H1 (cell line): ENCODE data around the gene PLCXD1. TPM values are rescaled to one million over a fixed set of nuclear protein-coding genes. Genes with fewer than 3 reads are reported as not detected.
A peak's percentile ranks its signal among the peaks of the same experiment; 100 is the strongest.

Source experiments
- CTCF ChIA-PET: fragments of 300-600 bp; sonication (Branson Sonifier 250); formaldehyde crosslinking; loops from one replicate; lab custom pipeline; 2021; ENCODE audit not compliant: partially characterized antibody; lab: Charles Lee
- POLR2A ChIA-PET: fragments of 300-600 bp; sonication (Branson Sonifier 250); formaldehyde crosslinking; loops from one replicate; lab custom pipeline; 2021; ENCODE audit warnings: inconsistent platforms; ENCODE audit not compliant: partially characterized antibody; lab: Charles Lee
- DNase-seq, 2 experiments: peaks; one replicate each; pipeline versions ENCODE4 v3.0.0 to v3.0.0-alpha.2; 2010 to 2022; ENCODE audit warnings: low spot score in 2 of 2, low read depth in 1 of 2, mixed read lengths in 1 of 2
- FAIRE-seq: peaks from 2 replicates; lab custom pipeline; 2011; peaks lifted over from hg19 to GRCh38; lab: Jason Lieb, UNC
- H2AFZ ChIP-seq: 2 replicates; pipeline ENCODE4 v1.8.1; 2012; ENCODE audit warnings: low read length, inconsistent platforms
- H2AK5ac ChIP-seq: 2 replicates; pipeline ENCODE4 v1.6.1; 2013; ENCODE audit warnings: low read depth, low read length
- H2BK120ac ChIP-seq: replicated peaks from 2 replicates; pipeline ENCODE3; 2013; ENCODE audit warnings: low read depth, low read length, inconsistent platforms
- H2BK12ac ChIP-seq: 2 replicates; pipeline ENCODE4 v1.6.1; 2013; ENCODE audit warnings: low read depth, low read length
- H2BK15ac ChIP-seq: 2 replicates; pipeline ENCODE4 v1.6.1; 2013; ENCODE audit warnings: low read length
- H2BK20ac ChIP-seq: 2 replicates; pipeline ENCODE4 v1.6.1; 2013; ENCODE audit warnings: low read length
- H2BK5ac ChIP-seq: 2 replicates; pipeline ENCODE4 v1.6.1; 2013; ENCODE audit warnings: low read depth, low read length
- H3K14ac ChIP-seq: 2 replicates; pipeline ENCODE4 v1.6.1; 2013; ENCODE audit warnings: inconsistent platforms; ENCODE audit not compliant: insufficient read length
- H3K18ac ChIP-seq: 2 replicates; pipeline ENCODE4 v1.6.1; 2013; ENCODE audit warnings: low read length; ENCODE audit errors: extremely low read depth
- H3K23ac ChIP-seq: 2 replicates; pipeline ENCODE4 v1.6.1; 2013; ENCODE audit warnings: inconsistent platforms; ENCODE audit not compliant: insufficient read length
- H3K23me2 ChIP-seq: 2 replicates; pipeline ENCODE4 v1.6.1; 2013; ENCODE audit warnings: low read depth, low read length
- H3K27ac ChIP-seq: 2 replicates; pipeline ENCODE4 v1.6.1; 2011; ENCODE audit warnings: low read depth, low read length, inconsistent platforms
- H3K27me3 ChIP-seq, 4 experiments: replicated peaks in 1 of 4; 1 replicate in 1 of 4; 2 replicates in 3 of 4; pipeline versions ENCODE4 v1.6.1 to v1.8.1; 2011 to 2013; ENCODE audit warnings: low read length in 3 of 4, mild to moderate bottlenecking in 3 of 4, inconsistent platforms in 2 of 4, mixed read lengths in 2 of 4, moderate library complexity in 1 of 4; ENCODE audit not compliant: control insufficient read depth in 3 of 4, insufficient read depth in 3 of 4; ENCODE audit errors: extremely low read depth in 1 of 4
- H3K36me3 ChIP-seq, 4 experiments: 2 replicates each; pipeline versions ENCODE4 v1.6.1 to v1.8.1; 2011 to 2013; ENCODE audit warnings: mild to moderate bottlenecking in 4 of 4, low read length in 3 of 4, moderate library complexity in 2 of 4, control low read depth in 1 of 4, inconsistent platforms in 1 of 4; ENCODE audit not compliant: insufficient read depth in 4 of 4, control insufficient read depth in 2 of 4
- H3K4ac ChIP-seq: replicated peaks from 2 replicates; pipeline ENCODE3; 2013; ENCODE audit warnings: low read length, low read depth, mixed read lengths, inconsistent platforms; ENCODE audit not compliant: insufficient read length
- H3K4me1 ChIP-seq, 4 experiments: replicated peaks in 1 of 4; 1 replicate in 1 of 4; 2 replicates in 3 of 4; pipeline versions ENCODE4 v1.6.1 to v1.8.1; 2011 to 2013; ENCODE audit warnings: low read length in 3 of 4, inconsistent platforms in 2 of 4, mixed read lengths in 1 of 4; ENCODE audit not compliant: insufficient read depth in 4 of 4, control insufficient read depth in 3 of 4
- H3K4me2 ChIP-seq, 2 experiments: 2 replicates each; pipeline versions ENCODE4 v1.6.1 to v1.8.1; 2011 to 2013; ENCODE audit warnings: low read depth in 2 of 2, low read length in 2 of 2, control low read depth in 1 of 2, inconsistent platforms in 1 of 2, mild to moderate bottlenecking in 1 of 2; ENCODE audit not compliant: insufficient read depth in 1 of 2
- H3K4me3 ChIP-seq, 4 experiments: fragments of 200-600, 300-600 bp in 1 of 4; sonication (generic), shearing (Covaris generic), sonication (Bioruptor Twin) in 1 of 4; 2 replicates each; pipeline versions ENCODE4 v1.5.1 to v1.8.1; 2011 to 2016; ENCODE audit warnings: low read length in 4 of 4, low read depth in 3 of 4, control low read depth in 2 of 4, inconsistent platforms in 2 of 4, mild to moderate bottlenecking in 2 of 4, mixed read lengths in 1 of 4, moderate library complexity in 1 of 4; ENCODE audit not compliant: insufficient read depth in 2 of 4; ENCODE audit errors: extremely low read depth in 1 of 4
- H3K56ac ChIP-seq: replicated peaks from 2 replicates; pipeline ENCODE3; 2013; ENCODE audit warnings: low read depth, mild to moderate bottlenecking, mixed read lengths, low read length, inconsistent platforms; ENCODE audit not compliant: insufficient read length
- H3K79me1 ChIP-seq: 2 replicates; pipeline ENCODE4 v1.6.1; 2013; ENCODE audit warnings: low read depth, low read length, control low read depth
- H3K79me2 ChIP-seq, 2 experiments: 2 replicates each; pipeline versions ENCODE4 v1.6.1 to v1.8.1; 2012 to 2013; ENCODE audit warnings: low read length in 2 of 2, mild to moderate bottlenecking in 2 of 2, inconsistent platforms in 1 of 2; ENCODE audit not compliant: insufficient read depth in 2 of 2, control insufficient read depth in 1 of 2
- H3K9ac ChIP-seq, 4 experiments: replicated peaks in 1 of 4; 1 replicate in 1 of 4; 2 replicates in 3 of 4; pipeline versions ENCODE4 v1.6.1 to v1.8.1; 2011 to 2013; ENCODE audit warnings: low read depth in 3 of 4, low read length in 3 of 4, control low read depth in 2 of 4, mild to moderate bottlenecking in 2 of 4, moderate library complexity in 2 of 4, inconsistent platforms in 1 of 4; ENCODE audit errors: extremely low read depth in 1 of 4
- H3K9me3 ChIP-seq, 2 experiments: 2 replicates each; pipeline versions ENCODE4 v1.6.1 to v1.8.1; 2012 to 2013; ENCODE audit warnings: mild to moderate bottlenecking in 2 of 2, moderate library complexity in 2 of 2, control low read depth in 1 of 2, inconsistent platforms in 1 of 2, low read depth in 1 of 2, low read length in 1 of 2, mixed read lengths in 1 of 2; ENCODE audit not compliant: insufficient read depth in 2 of 2
- H4K20me1 ChIP-seq, 2 experiments: replicated peaks in 1 of 2; 2 replicates each; pipeline versions ENCODE3 to v1.8.1; 2011 to 2013; ENCODE audit warnings: inconsistent platforms in 2 of 2, low read length in 2 of 2, mild to moderate bottlenecking in 1 of 2; ENCODE audit not compliant: insufficient read depth in 2 of 2, control insufficient read depth in 1 of 2
- H4K5ac ChIP-seq: 2 replicates; pipeline ENCODE4 v1.6.1; 2013; ENCODE audit warnings: low read length, low read depth, mixed read lengths, inconsistent platforms; ENCODE audit not compliant: insufficient read length
- H4K8ac ChIP-seq: 2 replicates; pipeline ENCODE4 v1.8.0; 2013; ENCODE audit warnings: mild to moderate bottlenecking, moderate library complexity, low read length, inconsistent platforms; ENCODE audit not compliant: insufficient read depth; ENCODE audit errors: extremely low read depth
- H4K91ac ChIP-seq: replicated peaks from 2 replicates; pipeline ENCODE3; 2013; ENCODE audit warnings: low read length, mixed read lengths, inconsistent platforms; ENCODE audit not compliant: insufficient read length
- ASH2L ChIP-seq: fragments of 200-600, 300-600 bp; sonication (generic); IDR thresholded peaks from one replicate; pipeline ENCODE4 v1.7.1; 2017; ENCODE audit warnings: low read length
- CREB1 ChIP-seq: IDR thresholded peaks from 2 replicates; pipeline ENCODE4 v1.6.1; 2012; ENCODE audit warnings: inconsistent platforms
- GTF2F1 ChIP-seq: IDR thresholded peaks from 2 replicates; pipeline ENCODE4 v1.6.1; 2012; ENCODE audit warnings: low read depth, low read length, improper control_type of control experiment, borderline replicate concordance
- SAP30 ChIP-seq: fragments of 300-600 bp; sonication (generic); IDR thresholded peaks from 2 replicates; pipeline ENCODE4 v1.7.1; 2012; ENCODE audit warnings: low read length, moderate library complexity, mild to moderate bottlenecking, inconsistent platforms; ENCODE audit not compliant: insufficient read depth, insufficient replicate concordance
- SIN3A ChIP-seq, 2 experiments: IDR thresholded peaks in 1 of 2; conservative IDR thresholded peaks in 1 of 2; 2 replicates each; pipeline ENCODE4 v1.6.1; 2011 to 2012; ENCODE audit warnings: low read length in 2 of 2, improper control_type of control experiment in 1 of 2, low read depth in 1 of 2, mild to moderate bottlenecking in 1 of 2
- SIX5 ChIP-seq: IDR thresholded peaks from 2 replicates; pipeline ENCODE4 v1.6.1; 2011; ENCODE audit warnings: mild to moderate bottlenecking, low read depth, low read length
- SP1 ChIP-seq: IDR thresholded peaks from 2 replicates; pipeline ENCODE4 v1.6.1; 2011; ENCODE audit warnings: low read depth, low read length
- SUZ12 ChIP-seq: fragments of 200-600 bp; sonication (generic); IDR thresholded peaks from 2 replicates; pipeline ENCODE4 v1.6.1; 2012; ENCODE audit warnings: mild to moderate bottlenecking, inconsistent platforms, low read length, moderate library complexity, mixed read lengths
- TBP ChIP-seq: IDR thresholded peaks from 2 replicates; pipeline ENCODE4 v1.6.1; 2011; ENCODE audit warnings: low read depth, low read length, improper control_type of control experiment
- TCF12 ChIP-seq: IDR thresholded peaks from 2 replicates; pipeline ENCODE4 v1.6.1; 2011; ENCODE audit warnings: low read depth, mild to moderate bottlenecking, low read length
- TEAD4 ChIP-seq: IDR thresholded peaks from 2 replicates; pipeline ENCODE4 v1.6.1; 2012; ENCODE audit warnings: low read depth, low read length, inconsistent platforms, mixed read lengths
- YY1 ChIP-seq: IDR thresholded peaks from 2 replicates; pipeline ENCODE4 v1.6.1; 2011; ENCODE audit warnings: low read depth, mild to moderate bottlenecking, low read length
- WGBS, 2 experiments: shearing (Covaris generic) in 1 of 2; methylation state at CpG; one replicate each; pipeline versions ENCODE4 v1.1.6 to v1.1.7; 2013 to 2015; ENCODE audit warnings: low lambda C conversion rate in 2 of 2, mixed read lengths in 2 of 2, inconsistent platforms in 1 of 2, low coverage in 1 of 2, missing lambda C conversion rate in 1 of 2; ENCODE audit not compliant: insufficient replicate concordance in 2 of 2, insufficient coverage in 1 of 2, insufficient read length in 1 of 2; ENCODE audit errors: extremely low coverage in 1 of 2, missing lambda C conversion rate in 1 of 2; 5-methylcytosine and 5-hydroxymethylcytosine counted together
- polyA plus RNA-seq, 7 experiments: library from polyadenylated mRNA; depleted of rRNA in 3 of 7; stranded (reverse) in 5 of 7; unstranded in 2 of 7; fragments of >200 nt in 5 of 7; fragments of 200-250 nt in 2 of 7; gene quantifications; 1 replicate in 5 of 7; 2 replicates in 1 of 7; 4 replicates in 1 of 7; pipeline versions ENCODE4 v1.2.1 to v1.2.3, GENCODE V29; 2011 to 2013; ENCODE audit warnings: missing spikeins in 2 of 7, mixed read lengths in 2 of 7
- total RNA-seq: library from RNA; stranded (reverse); fragmentation: NEBNext Ultra II Directional; extraction: Animal tissue kit (Norgen Biotek cat#: 25700); gene quantifications from 2 replicates; pipeline ENCODE4 v1.2.1, GENCODE V29; 2021

Gene PLCXD1
- total and polyA plus RNA-seq, 2 of the 8 experiments (the other 6 are each of a cell fraction or from before 2014, with no cell fraction given), result 93.6 to 124 TPM

GRCh38 chrX:265502-265901, 15.7 kb upstream of the PLCXD1 start:
- Histone ChIP-seq H3K18ac (no peak overlapping the region), H3K4me2 (no peak overlapping the region), H2BK120ac (no peak overlapping the region), H4K8ac (no peak overlapping the region), H2AFZ (no peak overlapping the region), H3K79me1 (no peaks in the 10 kb centered on the region), H3K4me3 (no peak overlapping the region), H3K79me2 (no peaks in the 10 kb centered on the region), H2BK5ac (no peak overlapping the region), H2BK20ac (no peak overlapping the region), H3K36me3 (no peaks in the 10 kb centered on the region), H3K23ac (no peak overlapping the region), H3K9ac (no peak overlapping the region), H3K9me3 (no peaks in the 10 kb centered on the region), H4K20me1 (no peaks in the 10 kb centered on the region), H3K4me1 (no peaks in the 10 kb centered on the region; a peak in 2 of 7 replicates), H3K4ac (no peak overlapping the region), H3K14ac (no peak overlapping the region), H3K56ac (no peak overlapping the region), H3K27ac (no peak overlapping the region), H4K5ac (no peak overlapping the region), H2BK15ac (no peak overlapping the region), H3K27me3 (no peaks in the 10 kb centered on the region), H3K23me2 (no peaks in the 10 kb centered on the region; the same call in 1 of the 2 replicates), H4K91ac (no peak overlapping the region), H2AK5ac (no peak overlapping the region), H2BK12ac (no peak overlapping the region)
- ChIA-PET CTCF (no interaction called here), POLR2A (no interaction called here)
- no peak for FAIRE-seq
- 81% methylated on average over 5 of the region's 8 CpGs; no CpG with 5 or more reads in 1 of the 2 experiments for WGBS, 2 experiments
- TF ChIP-seq SIN3A (conservative IDR thresholded peaks at IDR 0.05 in 1 of 2, IDR thresholded peaks at IDR 0.05 in 1 of 2; ENCODE audit: low read depth in 1 of 2, low read length in 2 of 2) (no peak), SUZ12 (no peak), SIX5 (no peak), ASH2L (no peak), TCF12 (no peak), SAP30 (no peak), YY1 (no peak), GTF2F1 (no peak), TBP (no peak), CREB1 (no peak), TEAD4 (no peak), SP1 (no peak)
- peak in 1 of 2 experiments; percentile 17 for DNase-seq
